ENCODE measurements around the gene RRAGA.

GRCh38 chr9:19049917-19050636, 850 bp downstream of the RRAGA start:
- TF ChIP-seq CTCF (IDR thresholded peaks at IDR 0.05) (no peak), ZFX (IDR thresholded peaks at IDR 0.05; ENCODE audit: borderline replicate concordance) (no peak)
